GM12878 (cell line): ENCODE data around the gene MAGI1.

Source experiments
- TCF3 ChIP-seq: IDR thresholded peaks from 2 replicates; pipeline ENCODE4 v1.6.1; 2012; ENCODE audit warnings: low read depth, mild to moderate bottlenecking, low read length, borderline replicate concordance; ENCODE audit not compliant: insufficient read depth
- YY1 ChIP-seq: IDR thresholded peaks from 2 replicates; pipeline ENCODE4 v1.6.1; 2011; ENCODE audit warnings: low read depth, mild to moderate bottlenecking, low read length
- ZNF274 ChIP-seq: IDR thresholded peaks from one replicate; pipeline ENCODE4 v1.8.0; 2011; ENCODE audit not compliant: insufficient read length, insufficient read depth
- TF ChIP-seq, protein P1 (sequence below), 3 experiments: IDR thresholded peaks in 2 of 3; conservative IDR thresholded peaks in 1 of 3; 2 replicates each; pipeline ENCODE4 v1.5.1; 2011; ENCODE audit warnings: low read depth in 3 of 3, low read length in 3 of 3, mild to moderate bottlenecking in 3 of 3, control low read depth in 2 of 3, moderate library complexity in 2 of 3, inconsistent platforms in 1 of 3, mixed read lengths in 1 of 3; ENCODE audit not compliant: control insufficient read depth in 2 of 3, insufficient read depth in 1 of 3; ENCODE audit errors: extremely low read depth in 1 of 3
- TF ChIP-seq, protein P2 (sequence below): fragments of 450-650 bp; IDR thresholded peaks from 2 replicates; pipeline ENCODE4 v1.6.1; 2014; ENCODE audit warnings: mild to moderate bottlenecking
- TF ChIP-seq, protein P3 (sequence below): fragments of 450-650 bp; IDR thresholded peaks from 2 replicates; pipeline ENCODE4 v1.6.1; 2017; ENCODE audit warnings: mild to moderate bottlenecking, low read depth, inconsistent platforms; ENCODE audit not compliant: poor library complexity, severe bottlenecking

DNA sequence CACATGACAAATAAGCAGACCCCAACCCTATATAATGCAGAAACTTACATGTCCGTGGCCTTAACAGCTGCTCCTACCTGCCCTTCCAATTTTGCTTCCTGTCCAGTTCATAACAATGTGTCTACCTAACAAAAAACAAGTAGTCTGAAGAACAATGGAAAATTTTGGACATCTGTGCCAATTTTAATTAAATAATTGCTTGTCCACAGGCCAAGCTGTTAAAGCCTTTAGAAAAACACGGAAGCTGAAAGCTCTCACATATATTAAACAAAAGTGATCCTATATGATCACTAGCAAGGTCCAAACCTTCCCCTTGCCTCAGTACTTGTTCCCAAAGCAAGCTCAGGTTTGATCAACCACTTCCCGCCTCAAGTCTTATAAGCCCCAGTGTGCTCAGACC, 37.1 kb downstream of the MAGI1 start:
- TF ChIP-seq, protein P1, sequence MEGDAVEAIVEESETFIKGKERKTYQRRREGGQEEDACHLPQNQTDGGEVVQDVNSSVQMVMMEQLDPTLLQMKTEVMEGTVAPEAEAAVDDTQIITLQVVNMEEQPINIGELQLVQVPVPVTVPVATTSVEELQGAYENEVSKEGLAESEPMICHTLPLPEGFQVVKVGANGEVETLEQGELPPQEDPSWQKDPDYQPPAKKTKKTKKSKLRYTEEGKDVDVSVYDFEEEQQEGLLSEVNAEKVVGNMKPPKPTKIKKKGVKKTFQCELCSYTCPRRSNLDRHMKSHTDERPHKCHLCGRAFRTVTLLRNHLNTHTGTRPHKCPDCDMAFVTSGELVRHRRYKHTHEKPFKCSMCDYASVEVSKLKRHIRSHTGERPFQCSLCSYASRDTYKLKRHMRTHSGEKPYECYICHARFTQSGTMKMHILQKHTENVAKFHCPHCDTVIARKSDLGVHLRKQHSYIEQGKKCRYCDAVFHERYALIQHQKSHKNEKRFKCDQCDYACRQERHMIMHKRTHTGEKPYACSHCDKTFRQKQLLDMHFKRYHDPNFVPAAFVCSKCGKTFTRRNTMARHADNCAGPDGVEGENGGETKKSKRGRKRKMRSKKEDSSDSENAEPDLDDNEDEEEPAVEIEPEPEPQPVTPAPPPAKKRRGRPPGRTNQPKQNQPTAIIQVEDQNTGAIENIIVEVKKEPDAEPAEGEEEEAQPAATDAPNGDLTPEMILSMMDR (IDR thresholded peaks at IDR 0.05 in 2 of 3, conservative IDR thresholded peaks at IDR 0.05 in 1 of 3; ENCODE audit: control insufficient read depth in 2 of 3, extremely low read depth in 1 of 3, insufficient read depth in 1 of 3, low read depth in 3 of 3, low read length in 3 of 3) = no peak
- TF ChIP-seq, protein P2, sequence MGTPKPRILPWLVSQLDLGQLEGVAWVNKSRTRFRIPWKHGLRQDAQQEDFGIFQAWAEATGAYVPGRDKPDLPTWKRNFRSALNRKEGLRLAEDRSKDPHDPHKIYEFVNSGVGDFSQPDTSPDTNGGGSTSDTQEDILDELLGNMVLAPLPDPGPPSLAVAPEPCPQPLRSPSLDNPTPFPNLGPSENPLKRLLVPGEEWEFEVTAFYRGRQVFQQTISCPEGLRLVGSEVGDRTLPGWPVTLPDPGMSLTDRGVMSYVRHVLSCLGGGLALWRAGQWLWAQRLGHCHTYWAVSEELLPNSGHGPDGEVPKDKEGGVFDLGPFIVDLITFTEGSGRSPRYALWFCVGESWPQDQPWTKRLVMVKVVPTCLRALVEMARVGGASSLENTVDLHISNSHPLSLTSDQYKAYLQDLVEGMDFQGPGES = no peak
- TF ChIP-seq ZNF274 = no peak
- TF ChIP-seq, protein P3, sequence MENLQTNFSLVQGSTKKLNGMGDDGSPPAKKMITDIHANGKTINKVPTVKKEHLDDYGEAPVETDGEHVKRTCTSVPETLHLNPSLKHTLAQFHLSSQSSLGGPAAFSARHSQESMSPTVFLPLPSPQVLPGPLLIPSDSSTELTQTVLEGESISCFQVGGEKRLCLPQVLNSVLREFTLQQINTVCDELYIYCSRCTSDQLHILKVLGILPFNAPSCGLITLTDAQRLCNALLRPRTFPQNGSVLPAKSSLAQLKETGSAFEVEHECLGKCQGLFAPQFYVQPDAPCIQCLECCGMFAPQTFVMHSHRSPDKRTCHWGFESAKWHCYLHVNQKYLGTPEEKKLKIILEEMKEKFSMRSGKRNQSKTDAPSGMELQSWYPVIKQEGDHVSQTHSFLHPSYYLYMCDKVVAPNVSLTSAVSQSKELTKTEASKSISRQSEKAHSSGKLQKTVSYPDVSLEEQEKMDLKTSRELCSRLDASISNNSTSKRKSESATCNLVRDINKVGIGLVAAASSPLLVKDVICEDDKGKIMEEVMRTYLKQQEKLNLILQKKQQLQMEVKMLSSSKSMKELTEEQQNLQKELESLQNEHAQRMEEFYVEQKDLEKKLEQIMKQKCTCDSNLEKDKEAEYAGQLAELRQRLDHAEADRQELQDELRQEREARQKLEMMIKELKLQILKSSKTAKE = no peak
- TF ChIP-seq TCF3 = no peak
- TF ChIP-seq YY1 = no peak
